ENCODE results near the gene TMEM233.

DNA sequence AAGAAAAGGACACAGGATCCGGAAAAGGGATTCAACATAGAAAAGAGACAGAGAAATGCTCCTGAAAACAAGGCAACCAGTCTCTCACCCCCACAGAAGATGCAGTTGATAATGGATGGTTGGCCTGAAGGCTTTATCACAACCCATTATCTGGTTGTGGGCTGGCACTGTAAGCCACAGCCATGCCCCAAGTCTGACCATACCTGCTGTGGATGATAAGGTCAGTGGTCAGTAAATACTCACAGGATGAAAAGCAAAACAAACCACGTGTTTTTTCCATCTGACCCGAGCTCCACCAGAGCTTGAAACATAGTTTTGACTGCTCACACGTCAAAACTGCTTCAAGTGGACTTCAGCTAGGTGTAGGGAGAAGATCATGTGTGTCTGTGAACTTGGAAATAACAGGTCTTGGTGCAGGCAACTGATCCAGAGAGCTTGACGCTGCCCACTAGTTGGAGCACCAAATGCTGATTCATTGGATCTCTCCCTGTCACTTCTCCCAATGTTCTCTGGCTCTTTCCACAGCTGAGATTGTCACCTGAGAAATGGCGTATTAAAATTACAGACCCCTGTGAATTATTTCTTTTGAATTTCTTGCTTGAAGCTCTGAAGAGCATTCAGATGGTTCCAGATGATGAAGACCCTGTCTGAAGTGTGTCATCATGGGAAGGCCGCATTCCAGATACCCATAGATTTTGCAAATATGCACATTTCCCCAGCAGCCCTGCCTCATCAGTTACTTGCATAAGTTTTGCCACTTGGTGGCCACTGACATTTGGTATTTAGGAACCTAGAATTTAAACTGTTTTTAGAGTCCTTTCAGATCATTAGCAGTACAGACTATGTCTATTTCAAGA is 8.5 kb downstream of the TMEM233 start:
- no peak for TF ChIP-seq POLR2A (IDR thresholded peaks at IDR 0.05)
- TF ChIP-seq EP300 (IDR thresholded peaks at IDR 0.05): no peak

All from suprapubic skin (tissue), 2 donors.